IMR-90 (cell line): ENCODE data around the gene LMAN2L. TPM values are rescaled to one million over a fixed set of nuclear protein-coding genes. Genes with fewer than 3 reads are reported as not detected.

ENCODE experiments used
- ATAC-seq: fragments of 200-7000 bp; cut with Tn5 transposase; 2 replicates; pipeline ENCODE4 v1.9.1; 2020; ENCODE audit warnings: low read depth, mild to moderate bottlenecking, moderate library complexity
- BruUV-seq: library from RNA; stranded (reverse); fragments of 400-500 nt; replicated peaks from 2 replicates; lab custom pipeline; 2021; lab: Mats Ljungman, UMichigan
- CTCF ChIA-PET: fragments of 300-600 bp; formaldehyde crosslinking; extraction: SDS; loops from one replicate; lab custom pipeline; 2021; ENCODE audit warnings: antibody characterized with exemption; lab: Yijun Ruan, JAX
- POLR2A ChIA-PET: fragments of 300-600 bp; sonication (Branson Sonifier 250); formaldehyde crosslinking; loops from one replicate; lab custom pipeline; 2022; ENCODE audit warnings: antibody characterized with exemption; ENCODE audit not compliant: unreplicated experiment; lab: Charles Lee
- DNase-seq: peaks from one replicate; pipeline ENCODE4 v3.0.0; 2013
- H2AFZ ChIP-seq: replicated peaks from 2 replicates; pipeline ENCODE3; 2013; ENCODE audit warnings: low read length, mild to moderate bottlenecking; ENCODE audit not compliant: poor library complexity
- H2AK5ac ChIP-seq: 2 replicates; pipeline ENCODE4 v1.6.1; 2013; ENCODE audit warnings: low read depth, low read length, inconsistent platforms
- H2AK9ac ChIP-seq: replicated peaks from 2 replicates; pipeline ENCODE3; 2013; ENCODE audit warnings: mild to moderate bottlenecking, low read depth, low read length, moderate library complexity; ENCODE audit not compliant: poor library complexity
- H2BK120ac ChIP-seq: 2 replicates; pipeline ENCODE4 v1.6.1; 2013; ENCODE audit warnings: low read depth, low read length, inconsistent platforms
- H2BK15ac ChIP-seq: 3 replicates; pipeline ENCODE4 v1.6.1; 2013; ENCODE audit warnings: low read depth, low read length, inconsistent platforms
- H2BK20ac ChIP-seq: 2 replicates; pipeline ENCODE4 v1.6.1; 2013; ENCODE audit warnings: low read depth, mild to moderate bottlenecking, inconsistent platforms, low read length, moderate library complexity
- H2BK5ac ChIP-seq: 2 replicates; pipeline ENCODE4 v1.6.1; 2013; ENCODE audit warnings: mild to moderate bottlenecking, low read depth, low read length, inconsistent platforms; ENCODE audit not compliant: poor library complexity, severe bottlenecking
- H3K14ac ChIP-seq: replicated peaks from 2 replicates; pipeline ENCODE4 v1.6.1; 2013; ENCODE audit warnings: low read depth, low read length, inconsistent platforms
- H3K18ac ChIP-seq: 2 replicates; pipeline ENCODE4 v1.6.1; 2013; ENCODE audit warnings: low read depth, low read length, control low read depth
- H3K23ac ChIP-seq: 2 replicates; pipeline ENCODE4 v1.6.1; 2013; ENCODE audit warnings: low read depth, low read length, inconsistent platforms
- H3K27ac ChIP-seq: 2 replicates; pipeline ENCODE4 v1.5.1; 2013; ENCODE audit warnings: mild to moderate bottlenecking, control low read depth, low read length; ENCODE audit not compliant: insufficient read depth
- H3K27me3 ChIP-seq: 2 replicates; pipeline ENCODE4 v1.6.1; 2013; ENCODE audit warnings: low read length; ENCODE audit not compliant: control insufficient read depth, insufficient read depth
- H3K36me3 ChIP-seq: 2 replicates; pipeline ENCODE4 v1.6.1; 2013; ENCODE audit warnings: low read length, mixed read lengths; ENCODE audit not compliant: control insufficient read depth, insufficient read depth
- H3K4ac ChIP-seq: 2 replicates; pipeline ENCODE4 v1.6.1; 2013; ENCODE audit warnings: low read depth, low read length, inconsistent platforms
- H3K4me1 ChIP-seq: 2 replicates; pipeline ENCODE4 v1.6.1; 2013; ENCODE audit warnings: low read length, mixed read lengths; ENCODE audit not compliant: control insufficient read depth, insufficient read depth
- H3K4me2 ChIP-seq: 2 replicates; pipeline ENCODE4 v1.6.1; 2013; ENCODE audit warnings: low read depth, mild to moderate bottlenecking, control low read depth, low read length, moderate library complexity
- H3K4me3 ChIP-seq: 2 replicates; pipeline ENCODE4 v1.5.1; 2013; ENCODE audit warnings: low read depth, mild to moderate bottlenecking, control low read depth, low read length, moderate library complexity; ENCODE audit not compliant: insufficient read depth
- H3K56ac ChIP-seq: 2 replicates; pipeline ENCODE4 v1.6.1; 2013; ENCODE audit warnings: low read length, inconsistent platforms; ENCODE audit not compliant: insufficient read depth; ENCODE audit errors: extremely low read depth
- H3K79me1 ChIP-seq, 2 experiments: 2 replicates each; pipeline ENCODE4 v1.6.1; 2013; ENCODE audit warnings: low read length in 2 of 2, inconsistent platforms in 1 of 2, low read depth in 1 of 2
- H3K9ac ChIP-seq: 2 replicates; pipeline ENCODE4 v1.6.1; 2013; ENCODE audit warnings: low read depth, low read length, control low read depth
- H3K9me1 ChIP-seq: 2 replicates; pipeline ENCODE4 v1.6.1; 2013; ENCODE audit warnings: low read length, inconsistent platforms; ENCODE audit not compliant: insufficient read depth
- H3K9me3 ChIP-seq: 2 replicates; pipeline ENCODE4 v1.6.1; 2013; ENCODE audit warnings: low read length; ENCODE audit not compliant: control insufficient read depth, insufficient read depth
- H4K20me1 ChIP-seq: 2 replicates; pipeline ENCODE4 v1.6.1; 2013; ENCODE audit warnings: low read length, inconsistent platforms; ENCODE audit not compliant: insufficient read depth
- H4K5ac ChIP-seq: 2 replicates; pipeline ENCODE4 v1.6.1; 2013; ENCODE audit warnings: mild to moderate bottlenecking, low read depth, low read length, control low read depth
- H4K8ac ChIP-seq, 2 experiments: 2 replicates each; pipeline ENCODE4 v1.6.1; 2013; ENCODE audit warnings: low read depth in 2 of 2, low read length in 2 of 2, control low read depth in 1 of 2, inconsistent platforms in 1 of 2
- H4K91ac ChIP-seq: 2 replicates; pipeline ENCODE4 v1.6.1; 2013; ENCODE audit warnings: low read depth, low read length, inconsistent platforms; ENCODE audit not compliant: insufficient read depth
- BHLHE40 ChIP-seq: fragments of 150-350 bp; IDR thresholded peaks from 2 replicates; pipeline ENCODE4 v1.6.1; 2016; ENCODE audit warnings: mild to moderate bottlenecking, low read depth, low read length
- CEBPB ChIP-seq: IDR thresholded peaks from 2 replicates; pipeline ENCODE4 v1.6.1; 2012; ENCODE audit warnings: low read depth, low read length, improper control_type of control experiment
- FOS ChIP-seq: fragments of 150-350 bp; IDR thresholded peaks from 2 replicates; pipeline ENCODE4 v1.6.1; 2016; ENCODE audit warnings: low read depth, low read length
- MAFK ChIP-seq: IDR thresholded peaks from 2 replicates; pipeline ENCODE4 v1.6.1; 2012; ENCODE audit warnings: low read depth, low read length, improper control_type of control experiment
- MAZ ChIP-seq: IDR thresholded peaks from 2 replicates; pipeline ENCODE4 v1.6.1; 2012; ENCODE audit warnings: low read depth, mild to moderate bottlenecking, low read length, improper control_type of control experiment, moderate library complexity, borderline replicate concordance
- MXI1 ChIP-seq: IDR thresholded peaks from 2 replicates; pipeline ENCODE4 v1.6.1; 2012; ENCODE audit warnings: low read depth, mild to moderate bottlenecking, low read length, moderate library complexity, borderline replicate concordance
- NFE2L2 ChIP-seq: fragments of 150-350 bp; IDR thresholded peaks from 2 replicates; pipeline ENCODE4 v1.6.1; 2016; ENCODE audit warnings: low read depth, mild to moderate bottlenecking, low read length
- POLR2A ChIP-seq: IDR thresholded peaks from 2 replicates; pipeline ENCODE4 v1.6.1; 2012; ENCODE audit warnings: mild to moderate bottlenecking, low read depth, low read length
- RAD21 ChIP-seq: IDR thresholded peaks from 2 replicates; pipeline ENCODE4 v1.6.1; 2012; ENCODE audit warnings: low read length, improper control_type of control experiment
- RCOR1 ChIP-seq: IDR thresholded peaks from 2 replicates; pipeline ENCODE4 v1.6.1; 2012; ENCODE audit warnings: mild to moderate bottlenecking, low read length, improper control_type of control experiment; ENCODE audit not compliant: insufficient replicate concordance
- RFX5 ChIP-seq: IDR thresholded peaks from 2 replicates; pipeline ENCODE4 v1.8.0; 2012; ENCODE audit warnings: low read depth, mild to moderate bottlenecking, low read length, moderate library complexity
- SMC3 ChIP-seq: fragments of 150-350 bp; IDR thresholded peaks from 2 replicates; pipeline ENCODE4 v1.6.1; 2016; ENCODE audit warnings: low read depth, mild to moderate bottlenecking, antibody characterized with exemption, low read length, moderate library complexity
- WGBS, 2 experiments: methylation state at CpG; one replicate each; pipeline versions ENCODE4 v1.1.5 to v1.1.7; 2013; ENCODE audit warnings: missing lambda C conversion rate in 2 of 2; ENCODE audit not compliant: insufficient read length in 1 of 2; ENCODE audit errors: extremely low coverage in 2 of 2; 5-methylcytosine and 5-hydroxymethylcytosine counted together
- dilution Hi-C: fragments of 300-500 bp; cut with HindIII; formaldehyde crosslinking; loops from one replicate; pipeline ENCODE4 v1.14.3; 2018; ENCODE audit warnings: low sequenced_read_pairs; ENCODE audit not compliant: unreplicated experiment
- in situ Hi-C: fragments of 300-500 bp; cut with MboI; formaldehyde crosslinking; loops from 3 replicates; pipeline ENCODE4 v1.14.3; 2019; ENCODE audit warnings: low sequenced_read_pairs, inconsistent platforms, mixed read lengths
- intact Hi-C: fragments of 100-400 bp; cut with micrococcal nuclease; formaldehyde crosslinking; loops from 2 replicates; pipeline ENCODE4 v1.10.0; 2022
- polyA plus RNA-seq, 3 experiments: library from polyadenylated mRNA; depleted of rRNA; stranded (reverse); fragments of >200 nt; gene quantifications; 2 replicates each; pipeline ENCODE4 v1.2.3, GENCODE V29; 2012; ENCODE audit warnings: low replicate concordance in 1 of 3
- total RNA-seq: library from RNA; depleted of rRNA; stranded (reverse); fragments of >200 nt; gene quantifications from 2 replicates; pipeline ENCODE4 v1.2.3, GENCODE V29; 2012
- TF ChIP-seq, protein P1 (sequence below): conservative IDR thresholded peaks from 2 replicates; pipeline ENCODE4 v1.5.1; 2012; ENCODE audit warnings: mild to moderate bottlenecking, low read depth, low read length, improper control_type of control experiment
- TF ChIP-seq, protein P2 (sequence below): fragments of 150-350 bp; IDR thresholded peaks from 2 replicates; pipeline ENCODE4 v1.6.1; 2016; ENCODE audit warnings: low read depth, mild to moderate bottlenecking, low read length, moderate library complexity, borderline replicate concordance

LMAN2L gene
- total and polyA plus RNA-seq, 2 of the 4 experiments (the other 2 are of a cell fraction) = 22.5 to 22.9 TPM

DNA sequence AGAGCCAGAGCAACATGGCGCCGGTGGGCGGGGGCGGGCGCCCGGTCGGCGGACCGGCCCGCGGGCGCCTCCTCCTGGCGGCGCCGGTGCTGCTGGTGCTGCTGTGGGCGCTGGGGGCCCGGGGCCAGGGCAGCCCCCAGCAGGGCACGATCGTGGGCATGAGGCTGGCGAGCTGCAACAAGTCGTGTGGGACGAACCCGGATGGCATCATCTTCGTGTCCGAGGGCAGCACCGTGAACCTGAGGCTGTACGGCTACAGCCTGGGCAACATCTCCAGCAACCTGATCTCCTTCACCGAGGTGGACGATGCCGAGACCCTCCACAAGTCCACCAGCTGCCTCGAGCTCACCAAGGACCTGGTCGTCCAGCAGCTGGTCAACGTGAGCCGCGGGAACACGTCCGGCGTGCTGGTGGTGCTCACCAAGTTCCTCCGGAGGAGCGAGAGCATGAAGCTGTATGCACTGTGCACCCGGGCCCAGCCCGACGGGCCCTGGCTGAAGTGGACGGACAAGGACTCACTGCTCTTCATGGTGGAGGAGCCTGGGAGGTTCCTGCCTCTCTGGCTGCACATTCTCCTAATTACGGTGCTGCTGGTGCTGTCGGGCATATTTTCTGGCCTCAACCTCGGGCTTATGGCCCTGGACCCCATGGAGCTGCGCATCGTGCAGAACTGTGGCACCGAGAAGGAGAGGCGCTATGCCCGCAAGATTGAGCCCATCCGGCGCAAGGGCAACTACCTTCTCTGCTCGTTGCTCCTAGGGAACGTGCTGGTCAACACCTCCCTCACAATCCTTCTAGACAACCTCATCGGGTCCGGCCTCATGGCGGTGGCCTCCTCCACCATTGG lies 21.3 kb upstream of the LMAN2L start:
- no peak overlapping the region for H3K56ac ChIP-seq
- H3K4me2 ChIP-seq = peak overlapping the region; percentile 99
- H3K27ac ChIP-seq = peak overlapping the region; percentile 79
- H2BK15ac ChIP-seq = no peak overlapping the region; the same call in 2 of the 3 replicates
- intact Hi-C loops (loop anchor here (5.0 kb wide), 1 partner anchor 41 kb away; no protein-coding TSS in a partner anchor), in situ Hi-C loops (no loop called here), dilution Hi-C loops (no loop called here)
- H3K14ac ChIP-seq = peak overlapping the region; percentile 77
- peaks cover 15% of the 10 kb centered on the region; the same call in 1 of the 2 replicates for H3K9me1 ChIP-seq
- no TSS peak for BruUV-seq
- peak overlapping the region; percentile 95 for H3K9ac ChIP-seq
- H4K8ac ChIP-seq = peak overlapping the region; percentile 71 to 92; a peak in 3 of 4 replicates
- H2BK20ac ChIP-seq = no peak overlapping the region
- no peak for DNase-seq
- peak overlapping the region; percentile 28 for H2AK9ac ChIP-seq
- 26% methylated on average over 41 of the region's 59 CpGs; no CpG with 5 or more reads in 1 of the 2 experiments for WGBS, 2 experiments
- POLR2A ChIA-PET = no interaction called here
- H3K4me3 ChIP-seq = peak overlapping the region; percentile 97
- peaks cover 15 to 30% of the 10 kb centered on the region in 2 experiments; a peak in 3 of 4 replicates for H3K79me1 ChIP-seq
- peaks cover 20% of the 10 kb centered on the region for H3K4me1 ChIP-seq
- no peaks in the 10 kb centered on the region for H3K9me3 ChIP-seq
- peak overlapping the region; percentile 22; the same call in 1 of the 2 replicates for H4K91ac ChIP-seq
- no peaks in the 10 kb centered on the region for H3K36me3 ChIP-seq
- H3K18ac ChIP-seq = peak overlapping the region; percentile 77
- H3K23ac ChIP-seq = peak overlapping the region; percentile 25
- CTCF ChIA-PET = interaction anchor here (0.8 kb wide), 1 partner anchor 124 kb away, joined by 4 read pairs; no protein-coding TSS in a partner anchor
- peak overlapping the region; percentile 97 for H2AFZ ChIP-seq
- H3K4ac ChIP-seq = peak overlapping the region; percentile 51
- peak overlapping the region; percentile 96 for H4K5ac ChIP-seq
- no peaks in the 10 kb centered on the region for H3K27me3 ChIP-seq
- H2BK120ac ChIP-seq = 0 out of 2 replicates have a peak overlapping the region, but pooled peaks have one; percentile 62
- ATAC-seq = peak; percentile 0; the same call in 1 of the 2 replicates
- peak overlapping the region; percentile 53 for H2BK5ac ChIP-seq
- H4K20me1 ChIP-seq = no peaks in the 10 kb centered on the region
- H2AK5ac ChIP-seq = peak overlapping the region; percentile 33
- TF ChIP-seq MAFK (no peak), POLR2A (no peak), MAZ (peak; percentile 35; the same call in 1 of the 2 replicates), NFE2L2 (no peak), RAD21 (peak; percentile 52), MXI1 (no peak; the same call in 1 of the 2 replicates), BHLHE40 (no peak), FOS (no peak), RFX5 (no peak), RCOR1 (no peak), SMC3 (0 out of 2 replicates have a peak, but pooled peaks have one; percentile 20), CEBPB (no peak)
- TF ChIP-seq, protein P1, sequence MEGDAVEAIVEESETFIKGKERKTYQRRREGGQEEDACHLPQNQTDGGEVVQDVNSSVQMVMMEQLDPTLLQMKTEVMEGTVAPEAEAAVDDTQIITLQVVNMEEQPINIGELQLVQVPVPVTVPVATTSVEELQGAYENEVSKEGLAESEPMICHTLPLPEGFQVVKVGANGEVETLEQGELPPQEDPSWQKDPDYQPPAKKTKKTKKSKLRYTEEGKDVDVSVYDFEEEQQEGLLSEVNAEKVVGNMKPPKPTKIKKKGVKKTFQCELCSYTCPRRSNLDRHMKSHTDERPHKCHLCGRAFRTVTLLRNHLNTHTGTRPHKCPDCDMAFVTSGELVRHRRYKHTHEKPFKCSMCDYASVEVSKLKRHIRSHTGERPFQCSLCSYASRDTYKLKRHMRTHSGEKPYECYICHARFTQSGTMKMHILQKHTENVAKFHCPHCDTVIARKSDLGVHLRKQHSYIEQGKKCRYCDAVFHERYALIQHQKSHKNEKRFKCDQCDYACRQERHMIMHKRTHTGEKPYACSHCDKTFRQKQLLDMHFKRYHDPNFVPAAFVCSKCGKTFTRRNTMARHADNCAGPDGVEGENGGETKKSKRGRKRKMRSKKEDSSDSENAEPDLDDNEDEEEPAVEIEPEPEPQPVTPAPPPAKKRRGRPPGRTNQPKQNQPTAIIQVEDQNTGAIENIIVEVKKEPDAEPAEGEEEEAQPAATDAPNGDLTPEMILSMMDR = peak; percentile 65
- TF ChIP-seq, protein P2, sequence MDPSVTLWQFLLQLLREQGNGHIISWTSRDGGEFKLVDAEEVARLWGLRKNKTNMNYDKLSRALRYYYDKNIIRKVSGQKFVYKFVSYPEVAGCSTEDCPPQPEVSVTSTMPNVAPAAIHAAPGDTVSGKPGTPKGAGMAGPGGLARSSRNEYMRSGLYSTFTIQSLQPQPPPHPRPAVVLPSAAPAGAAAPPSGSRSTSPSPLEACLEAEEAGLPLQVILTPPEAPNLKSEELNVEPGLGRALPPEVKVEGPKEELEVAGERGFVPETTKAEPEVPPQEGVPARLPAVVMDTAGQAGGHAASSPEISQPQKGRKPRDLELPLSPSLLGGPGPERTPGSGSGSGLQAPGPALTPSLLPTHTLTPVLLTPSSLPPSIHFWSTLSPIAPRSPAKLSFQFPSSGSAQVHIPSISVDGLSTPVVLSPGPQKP = no peak
